H1 (cell line): ENCODE data around the gene CTH.

Experiments used
- CHD2 ChIP-seq: IDR thresholded peaks from 2 replicates; pipeline ENCODE4 v1.6.1; 2012; ENCODE audit warnings: low read length, improper control_type of control experiment
- EZH2 ChIP-seq: fragments of 200-600 bp; sonication (generic); IDR thresholded peaks from 2 replicates; pipeline ENCODE4 v1.7.1; 2012; ENCODE audit warnings: low read depth, mild to moderate bottlenecking, moderate library complexity, low read length, inconsistent platforms; ENCODE audit not compliant: severe bottlenecking
- KDM4A ChIP-seq: IDR thresholded peaks from one replicate; pipeline ENCODE4 v1.7.1; 2012; ENCODE audit warnings: low read depth, mild to moderate bottlenecking, moderate library complexity, low read length, inconsistent platforms; ENCODE audit not compliant: severe bottlenecking
- POLR2A ChIP-seq, 2 experiments: IDR thresholded peaks; 1 replicate in 1 of 2; 2 replicates in 1 of 2; pipeline ENCODE4 v1.6.1; 2011; ENCODE audit warnings: low read depth in 2 of 2, low read length in 2 of 2, mild to moderate bottlenecking in 2 of 2; ENCODE audit errors: control extremely low read depth in 1 of 2
- TEAD4 ChIP-seq: IDR thresholded peaks from 2 replicates; pipeline ENCODE4 v1.6.1; 2012; ENCODE audit warnings: low read depth, low read length, inconsistent platforms, mixed read lengths
- TF ChIP-seq, protein P1 (sequence below), 3 experiments: IDR thresholded peaks; 1 replicate in 2 of 3; 2 replicates in 1 of 3; pipeline versions ENCODE4 v1.5.1 to v1.6.1; 2011; ENCODE audit warnings: low read length in 3 of 3, mild to moderate bottlenecking in 3 of 3, inconsistent platforms in 2 of 3, low read depth in 1 of 3, moderate library complexity in 1 of 3; ENCODE audit not compliant: insufficient read depth in 1 of 3; ENCODE audit errors: control extremely low read depth in 1 of 3
- TF ChIP-seq, protein P2 (sequence below): IDR thresholded peaks from 2 replicates; pipeline ENCODE4 v1.6.1; 2012; ENCODE audit warnings: inconsistent platforms

DNA sequence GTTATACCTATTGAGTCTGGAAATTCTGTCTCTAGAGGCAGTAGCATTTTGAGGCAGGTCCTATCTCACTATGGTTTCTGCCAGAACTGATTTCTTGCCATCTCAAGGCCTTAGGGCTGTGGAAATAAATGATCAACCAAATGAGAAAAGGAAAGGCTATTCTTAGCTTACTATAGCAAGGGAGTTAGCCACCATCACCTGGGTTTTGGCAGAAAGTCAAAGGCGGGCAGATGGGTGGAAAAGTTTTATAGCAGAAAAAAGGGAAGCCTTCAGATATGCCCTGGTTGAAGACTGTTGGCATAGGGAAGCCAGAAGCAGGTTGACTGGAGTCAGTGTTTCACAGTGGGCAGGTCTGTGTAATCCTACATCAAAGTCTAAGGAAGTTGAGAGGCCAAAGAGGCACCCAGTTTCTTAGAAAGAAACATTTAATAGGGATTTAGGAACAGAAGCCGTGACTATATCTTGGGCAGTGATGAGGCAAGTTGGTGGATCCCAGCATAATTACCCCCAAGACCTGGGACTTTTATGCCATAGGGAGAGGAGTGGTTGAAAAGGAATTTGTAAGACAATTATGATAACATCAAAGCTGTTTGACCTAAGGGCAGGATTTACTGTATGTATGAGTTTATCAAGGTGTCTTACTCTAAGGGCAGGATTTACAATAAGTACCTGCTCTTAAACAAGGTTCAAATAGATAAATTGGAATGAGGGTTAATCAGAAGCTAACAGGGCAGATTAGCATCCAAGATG is 29.7 kb downstream of the CTH start:
- TF ChIP-seq TEAD4 = no peak
- no peak for TF ChIP-seq CHD2
- TF ChIP-seq, protein P1, sequence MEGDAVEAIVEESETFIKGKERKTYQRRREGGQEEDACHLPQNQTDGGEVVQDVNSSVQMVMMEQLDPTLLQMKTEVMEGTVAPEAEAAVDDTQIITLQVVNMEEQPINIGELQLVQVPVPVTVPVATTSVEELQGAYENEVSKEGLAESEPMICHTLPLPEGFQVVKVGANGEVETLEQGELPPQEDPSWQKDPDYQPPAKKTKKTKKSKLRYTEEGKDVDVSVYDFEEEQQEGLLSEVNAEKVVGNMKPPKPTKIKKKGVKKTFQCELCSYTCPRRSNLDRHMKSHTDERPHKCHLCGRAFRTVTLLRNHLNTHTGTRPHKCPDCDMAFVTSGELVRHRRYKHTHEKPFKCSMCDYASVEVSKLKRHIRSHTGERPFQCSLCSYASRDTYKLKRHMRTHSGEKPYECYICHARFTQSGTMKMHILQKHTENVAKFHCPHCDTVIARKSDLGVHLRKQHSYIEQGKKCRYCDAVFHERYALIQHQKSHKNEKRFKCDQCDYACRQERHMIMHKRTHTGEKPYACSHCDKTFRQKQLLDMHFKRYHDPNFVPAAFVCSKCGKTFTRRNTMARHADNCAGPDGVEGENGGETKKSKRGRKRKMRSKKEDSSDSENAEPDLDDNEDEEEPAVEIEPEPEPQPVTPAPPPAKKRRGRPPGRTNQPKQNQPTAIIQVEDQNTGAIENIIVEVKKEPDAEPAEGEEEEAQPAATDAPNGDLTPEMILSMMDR (IDR thresholded peaks at IDR 0.05; ENCODE audit: control extremely low read depth in 1 of 3, insufficient read depth in 1 of 3, low read depth in 1 of 3, low read length in 3 of 3) = no peak
- no peak for TF ChIP-seq POLR2A (IDR thresholded peaks at IDR 0.05; ENCODE audit: control extremely low read depth in 1 of 2, low read depth in 2 of 2, low read length in 2 of 2)
- TF ChIP-seq EZH2 = no peak
- TF ChIP-seq, protein P2, sequence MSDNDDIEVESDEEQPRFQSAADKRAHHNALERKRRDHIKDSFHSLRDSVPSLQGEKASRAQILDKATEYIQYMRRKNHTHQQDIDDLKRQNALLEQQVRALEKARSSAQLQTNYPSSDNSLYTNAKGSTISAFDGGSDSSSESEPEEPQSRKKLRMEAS = no peak
- no peak for TF ChIP-seq KDM4A
